ENCODE data around the gene SSR4. TPM values are rescaled to one million over a fixed set of nuclear protein-coding genes. Genes with fewer than 3 reads are reported as not detected.

SSR4 gene
- total RNA-seq, 1 experiment from 2014 or later = 179 TPM

GRCh38 chrX:153773741-153774575, 20.5 kb upstream of the SSR4 start:
- Mint-ChIP-seq H3K4me3 (no peak overlapping the region), H3K36me3 (ENCODE audit: insufficient read depth in 1 of 3, low read depth in 3 of 3) (peaks cover 0 to 2% (median 0%) of the 10 kb centered on the region in 3 experiments; a peak in 1 of 7 replicates), H3K4me1 (no peaks in the 10 kb centered on the region), H3K27ac (no peak overlapping the region), H3K27me3 (ENCODE audit: low read depth) (no peaks in the 10 kb centered on the region; the same call in 1 of the 2 replicates), H3K9me3 (peaks cover 20 to 51% of the 10 kb centered on the region in 2 experiments)
- H3K9ac ChIP-seq (ENCODE audit: extremely low read depth, insufficient read length, low read length) = no peak overlapping the region
- no peak overlapping the region for H2BK5ac ChIP-seq (ENCODE audit: insufficient read length, low read length)
- no CpG with 5 or more reads among the region's 48 CpGs for WGBS (ENCODE audit: extremely low coverage, insufficient read length, low lambda C conversion rate)
- H4K8ac ChIP-seq (replicated peaks; ENCODE audit: insufficient read length, low read depth, low read length) = no peak overlapping the region
- no peaks in the 10 kb centered on the region for H3K23me2 ChIP-seq (ENCODE audit: insufficient read length, low read depth, low read length, poor library complexity, severe bottlenecking)
- no peak overlapping the region for H4K5ac ChIP-seq (ENCODE audit: insufficient read length, low read depth, low read length)
- H2BK20ac ChIP-seq (ENCODE audit: low read depth, low read length, poor library complexity, severe bottlenecking) = no peak overlapping the region
- TF ChIP-seq CTCF (conservative IDR thresholded peaks at IDR 0.05) = no peak
- H4K20me1 ChIP-seq (ENCODE audit: control insufficient read depth, insufficient read depth, insufficient read length) = no peaks in the 10 kb centered on the region
- no peak overlapping the region for H3K4ac ChIP-seq (ENCODE audit: low read depth, low read length)
- H3K4me2 ChIP-seq (ENCODE audit: insufficient read depth, insufficient read length, low read length) = no peak overlapping the region
- no peaks in the 10 kb centered on the region for H3K79me2 ChIP-seq (ENCODE audit: insufficient read depth, low read length)
- no peaks in the 10 kb centered on the region for H3K4me1 ChIP-seq (ENCODE audit: insufficient read depth, low read length)
- no peak overlapping the region for H2BK120ac ChIP-seq (ENCODE audit: low read depth, low read length, poor library complexity, severe bottlenecking)
- H3K56ac ChIP-seq (ENCODE audit: insufficient read length, low read depth, low read length) = no peak overlapping the region
- H3K14ac ChIP-seq (ENCODE audit: insufficient read depth, low read length) = no peak overlapping the region
- H2AK5ac ChIP-seq (ENCODE audit: insufficient read length, low read length) = no peak overlapping the region
- H4K91ac ChIP-seq (ENCODE audit: insufficient read length, low read depth, low read length) = no peak overlapping the region
- H2BK12ac ChIP-seq (ENCODE audit: insufficient read length, low read depth, low read length) = no peak overlapping the region
- H3K9me3 ChIP-seq (ENCODE audit: control insufficient read depth, low read depth, low read length) = no peaks in the 10 kb centered on the region
- H3K23ac ChIP-seq (ENCODE audit: insufficient read length, low read depth, low read length) = no peak overlapping the region
- H3K27me3 ChIP-seq (ENCODE audit: insufficient read depth, low read length) = no peaks in the 10 kb centered on the region
- H3K79me1 ChIP-seq (ENCODE audit: insufficient read depth, low read depth, low read length, poor library complexity, severe bottlenecking) = no peaks in the 10 kb centered on the region
- H2BK15ac ChIP-seq (ENCODE audit: low read depth, low read length) = no peak overlapping the region
- H3T11ph ChIP-seq (ENCODE audit: low read length) = no peak overlapping the region
- H3K27ac ChIP-seq (ENCODE audit: insufficient read length, low read depth, low read length) = no peak overlapping the region
- no peak overlapping the region for H2AFZ ChIP-seq (ENCODE audit: low read length)
- H3K18ac ChIP-seq (ENCODE audit: insufficient read length, low read depth, low read length) = no peak overlapping the region
- DNase-seq = no peak

All from H9 (cell line).